ENCODE data around the gene FGG. TPM values are rescaled to one million over a fixed set of nuclear protein-coding genes. Genes with fewer than 3 reads are reported as not detected.

The FGG gene
- total and polyA plus RNA-seq, 2 of the 13 experiments (the other 11 are each of a cell fraction or from before 2014, with no cell fraction given) = 1,037 to 2,423 TPM

DNA sequence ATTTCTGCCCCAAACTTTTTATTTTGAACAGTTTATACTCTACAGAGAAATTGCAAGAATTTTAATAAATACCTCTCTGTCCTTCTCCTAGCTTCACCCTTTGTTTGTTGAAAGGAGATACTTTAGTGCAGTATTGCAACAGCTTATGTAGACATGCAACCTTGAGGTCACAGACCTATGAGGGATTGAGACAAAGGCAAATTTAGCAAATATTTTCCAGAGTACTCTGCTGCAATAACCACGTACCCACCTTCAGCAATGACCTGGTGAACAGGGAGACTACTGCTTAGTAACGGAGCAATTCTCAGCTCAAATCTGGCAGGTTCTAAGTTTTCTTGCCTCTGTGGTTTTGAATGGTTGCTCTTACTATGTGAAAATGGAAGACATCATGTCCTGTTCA, 35.1 kb downstream of the FGG start (continued):
- TF ChIP-seq, protein P1, sequence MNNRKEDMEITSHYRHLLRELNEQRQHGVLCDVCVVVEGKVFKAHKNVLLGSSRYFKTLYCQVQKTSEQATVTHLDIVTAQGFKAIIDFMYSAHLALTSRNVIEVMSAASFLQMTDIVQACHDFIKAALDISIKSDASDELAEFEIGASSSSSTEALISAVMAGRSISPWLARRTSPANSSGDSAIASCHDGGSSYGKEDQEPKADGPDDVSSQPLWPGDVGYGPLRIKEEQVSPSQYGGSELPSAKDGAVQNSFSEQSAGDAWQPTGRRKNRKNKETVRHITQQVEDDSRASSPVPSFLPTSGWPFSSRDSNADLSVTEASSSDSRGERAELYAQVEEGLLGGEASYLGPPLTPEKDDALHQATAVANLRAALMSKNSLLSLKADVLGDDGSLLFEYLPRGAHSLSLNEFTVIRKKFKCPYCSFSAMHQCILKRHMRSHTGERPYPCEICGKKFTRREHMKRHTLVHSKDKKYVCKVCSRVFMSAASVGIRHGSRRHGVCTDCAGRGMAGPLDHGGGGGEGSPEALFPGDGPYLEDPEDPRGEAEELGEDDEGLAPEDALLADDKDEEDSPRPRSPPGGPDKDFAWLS (CRISPR knock-in tag; IDR thresholded peaks at IDR 0.05; ENCODE audit: borderline replicate concordance) = no peak
- TF ChIP-seq, protein P2, sequence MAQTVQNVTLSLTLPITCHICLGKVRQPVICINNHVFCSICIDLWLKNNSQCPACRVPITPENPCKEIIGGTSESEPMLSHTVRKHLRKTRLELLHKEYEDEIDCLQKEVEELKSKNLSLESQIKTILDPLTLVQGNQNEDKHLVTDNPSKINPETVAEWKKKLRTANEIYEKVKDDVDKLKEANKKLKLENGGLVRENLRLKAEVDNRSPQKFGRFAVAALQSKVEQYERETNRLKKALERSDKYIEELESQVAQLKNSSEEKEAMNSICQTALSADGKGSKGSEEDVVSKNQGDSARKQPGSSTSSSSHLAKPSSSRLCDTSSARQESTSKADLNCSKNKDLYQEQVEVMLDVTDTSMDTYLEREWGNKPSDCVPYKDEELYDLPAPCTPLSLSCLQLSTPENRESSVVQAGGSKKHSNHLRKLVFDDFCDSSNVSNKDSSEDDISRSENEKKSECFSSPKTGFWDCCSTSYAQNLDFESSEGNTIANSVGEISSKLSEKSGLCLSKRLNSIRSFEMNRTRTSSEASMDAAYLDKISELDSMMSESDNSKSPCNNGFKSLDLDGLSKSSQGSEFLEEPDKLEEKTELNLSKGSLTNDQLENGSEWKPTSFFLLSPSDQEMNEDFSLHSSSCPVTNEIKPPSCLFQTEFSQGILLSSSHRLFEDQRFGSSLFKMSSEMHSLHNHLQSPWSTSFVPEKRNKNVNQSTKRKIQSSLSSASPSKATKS (CRISPR knock-in tag; IDR thresholded peaks at IDR 0.05) = no peak
- TF ChIP-seq TP53 (CRISPR knock-in tag; conservative IDR thresholded peaks at IDR 0.05) = no peak
- TF ChIP-seq, protein P3, sequence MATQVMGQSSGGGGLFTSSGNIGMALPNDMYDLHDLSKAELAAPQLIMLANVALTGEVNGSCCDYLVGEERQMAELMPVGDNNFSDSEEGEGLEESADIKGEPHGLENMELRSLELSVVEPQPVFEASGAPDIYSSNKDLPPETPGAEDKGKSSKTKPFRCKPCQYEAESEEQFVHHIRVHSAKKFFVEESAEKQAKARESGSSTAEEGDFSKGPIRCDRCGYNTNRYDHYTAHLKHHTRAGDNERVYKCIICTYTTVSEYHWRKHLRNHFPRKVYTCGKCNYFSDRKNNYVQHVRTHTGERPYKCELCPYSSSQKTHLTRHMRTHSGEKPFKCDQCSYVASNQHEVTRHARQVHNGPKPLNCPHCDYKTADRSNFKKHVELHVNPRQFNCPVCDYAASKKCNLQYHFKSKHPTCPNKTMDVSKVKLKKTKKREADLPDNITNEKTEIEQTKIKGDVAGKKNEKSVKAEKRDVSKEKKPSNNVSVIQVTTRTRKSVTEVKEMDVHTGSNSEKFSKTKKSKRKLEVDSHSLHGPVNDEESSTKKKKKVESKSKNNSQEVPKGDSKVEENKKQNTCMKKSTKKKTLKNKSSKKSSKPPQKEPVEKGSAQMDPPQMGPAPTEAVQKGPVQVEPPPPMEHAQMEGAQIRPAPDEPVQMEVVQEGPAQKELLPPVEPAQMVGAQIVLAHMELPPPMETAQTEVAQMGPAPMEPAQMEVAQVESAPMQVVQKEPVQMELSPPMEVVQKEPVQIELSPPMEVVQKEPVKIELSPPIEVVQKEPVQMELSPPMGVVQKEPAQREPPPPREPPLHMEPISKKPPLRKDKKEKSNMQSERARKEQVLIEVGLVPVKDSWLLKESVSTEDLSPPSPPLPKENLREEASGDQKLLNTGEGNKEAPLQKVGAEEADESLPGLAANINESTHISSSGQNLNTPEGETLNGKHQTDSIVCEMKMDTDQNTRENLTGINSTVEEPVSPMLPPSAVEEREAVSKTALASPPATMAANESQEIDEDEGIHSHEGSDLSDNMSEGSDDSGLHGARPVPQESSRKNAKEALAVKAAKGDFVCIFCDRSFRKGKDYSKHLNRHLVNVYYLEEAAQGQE (IDR thresholded peaks at IDR 0.05; ENCODE audit: borderline replicate concordance in 1 of 2, low read depth in 1 of 2, low read length in 2 of 2) = peak in 1 of 2 experiments; percentile 49; a peak in 1 of 4 replicates
- no peak for TF ChIP-seq NAIF1 (CRISPR knock-in tag; IDR thresholded peaks at IDR 0.05; ENCODE audit: borderline replicate concordance)
- TF ChIP-seq, protein P4, sequence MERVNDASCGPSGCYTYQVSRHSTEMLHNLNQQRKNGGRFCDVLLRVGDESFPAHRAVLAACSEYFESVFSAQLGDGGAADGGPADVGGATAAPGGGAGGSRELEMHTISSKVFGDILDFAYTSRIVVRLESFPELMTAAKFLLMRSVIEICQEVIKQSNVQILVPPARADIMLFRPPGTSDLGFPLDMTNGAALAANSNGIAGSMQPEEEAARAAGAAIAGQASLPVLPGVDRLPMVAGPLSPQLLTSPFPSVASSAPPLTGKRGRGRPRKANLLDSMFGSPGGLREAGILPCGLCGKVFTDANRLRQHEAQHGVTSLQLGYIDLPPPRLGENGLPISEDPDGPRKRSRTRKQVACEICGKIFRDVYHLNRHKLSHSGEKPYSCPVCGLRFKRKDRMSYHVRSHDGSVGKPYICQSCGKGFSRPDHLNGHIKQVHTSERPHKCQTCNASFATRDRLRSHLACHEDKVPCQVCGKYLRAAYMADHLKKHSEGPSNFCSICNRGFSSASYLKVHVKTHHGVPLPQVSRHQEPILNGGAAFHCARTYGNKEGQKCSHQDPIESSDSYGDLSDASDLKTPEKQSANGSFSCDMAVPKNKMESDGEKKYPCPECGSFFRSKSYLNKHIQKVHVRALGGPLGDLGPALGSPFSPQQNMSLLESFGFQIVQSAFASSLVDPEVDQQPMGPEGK (CRISPR knock-in tag; IDR thresholded peaks at IDR 0.05) = peak; percentile 65
- no peak for TF ChIP-seq CAMTA2 (CRISPR knock-in tag; IDR thresholded peaks at IDR 0.05; ENCODE audit: borderline replicate concordance)
- peak; percentile 85; the same call in 1 of the 2 replicates for TF ChIP-seq MIER3 (CRISPR knock-in tag; IDR thresholded peaks at IDR 0.05; ENCODE audit: borderline replicate concordance)
- TF ChIP-seq KLF16 (CRISPR knock-in tag; IDR thresholded peaks at IDR 0.05) = peak in 1 of 2 experiments; percentile 82; a peak in 1 of 4 replicates
- TF ChIP-seq, protein P5, sequence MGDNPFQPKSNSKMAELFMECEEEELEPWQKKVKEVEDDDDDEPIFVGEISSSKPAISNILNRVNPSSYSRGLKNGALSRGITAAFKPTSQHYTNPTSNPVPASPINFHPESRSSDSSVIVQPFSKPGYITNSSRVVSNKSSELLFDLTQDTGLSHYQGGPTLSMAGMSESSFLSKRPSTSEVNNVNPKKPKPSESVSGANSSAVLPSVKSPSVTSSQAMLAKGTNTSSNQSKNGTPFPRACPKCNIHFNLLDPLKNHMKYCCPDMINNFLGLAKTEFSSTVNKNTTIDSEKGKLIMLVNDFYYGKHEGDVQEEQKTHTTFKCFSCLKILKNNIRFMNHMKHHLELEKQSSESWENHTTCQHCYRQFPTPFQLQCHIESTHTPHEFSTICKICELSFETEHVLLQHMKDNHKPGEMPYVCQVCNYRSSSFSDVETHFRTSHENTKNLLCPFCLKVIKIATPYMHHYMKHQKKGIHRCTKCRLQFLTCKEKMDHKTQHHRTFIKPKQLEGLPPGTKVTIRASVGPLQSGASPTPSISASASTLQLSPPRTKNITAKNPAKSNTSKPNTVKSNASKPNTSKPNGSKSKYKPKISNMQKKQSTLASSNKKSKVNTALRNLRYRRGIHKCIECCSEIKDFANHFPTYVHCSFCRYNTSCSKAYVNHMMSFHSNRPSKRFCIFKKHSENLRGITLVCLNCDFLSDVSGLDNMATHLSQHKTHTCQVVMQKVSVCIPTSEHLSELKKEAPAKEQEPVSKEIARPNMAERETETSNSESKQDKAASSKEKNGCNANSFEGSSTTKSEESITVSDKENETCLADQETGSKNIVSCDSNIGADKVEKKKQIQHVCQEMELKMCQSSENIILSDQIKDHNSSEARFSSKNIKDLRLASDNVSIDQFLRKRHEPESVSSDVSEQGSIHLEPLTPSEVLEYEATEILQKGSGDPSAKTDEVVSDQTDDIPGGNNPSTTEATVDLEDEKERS (CRISPR knock-in tag; IDR thresholded peaks at IDR 0.05) = no peak
- TF ChIP-seq, protein P6, sequence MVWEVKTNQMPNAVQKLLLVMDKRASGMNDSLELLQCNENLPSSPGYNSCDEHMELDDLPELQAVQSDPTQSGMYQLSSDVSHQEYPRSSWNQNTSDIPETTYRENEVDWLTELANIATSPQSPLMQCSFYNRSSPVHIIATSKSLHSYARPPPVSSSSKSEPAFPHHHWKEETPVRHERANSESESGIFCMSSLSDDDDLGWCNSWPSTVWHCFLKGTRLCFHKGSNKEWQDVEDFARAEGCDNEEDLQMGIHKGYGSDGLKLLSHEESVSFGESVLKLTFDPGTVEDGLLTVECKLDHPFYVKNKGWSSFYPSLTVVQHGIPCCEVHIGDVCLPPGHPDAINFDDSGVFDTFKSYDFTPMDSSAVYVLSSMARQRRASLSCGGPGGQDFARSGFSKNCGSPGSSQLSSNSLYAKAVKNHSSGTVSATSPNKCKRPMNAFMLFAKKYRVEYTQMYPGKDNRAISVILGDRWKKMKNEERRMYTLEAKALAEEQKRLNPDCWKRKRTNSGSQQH (CRISPR knock-in tag; IDR thresholded peaks at IDR 0.05; ENCODE audit: low read depth) = no peak
- no peak for TF ChIP-seq HNRNPH1 (optimal IDR thresholded peaks at IDR 0.05; ENCODE audit: low read depth, low read length)
- TF ChIP-seq PITX1 (CRISPR knock-in tag; IDR thresholded peaks at IDR 0.05) = peak; percentile 77
- TF ChIP-seq ZNF878 (CRISPR knock-in tag; IDR thresholded peaks at IDR 0.05) = peak; percentile 38; the same call in 1 of the 2 replicates

Measured in HepG2 (cell line).